SK-N-MC (cell line): ENCODE data around the gene ADGB.
"Not testable (repeated sequence)": the region's sequence is repeated elsewhere in the genome, so short reads cannot be mapped to it uniquely, and the experiment has no call there.

ENCODE experiments used
- EZH2 ChIP-seq: fragments of 200-600 bp; sonication (generic); IDR thresholded peaks from one replicate; pipeline ENCODE4 v1.6.1; 2017; ENCODE audit warnings: antibody characterized with exemption
- FOXP2 ChIP-seq: optimal IDR thresholded peaks from 2 replicates; pipeline ENCODE3; 2011; ENCODE audit warnings: mild to moderate bottlenecking, moderate library complexity; ENCODE audit not compliant: insufficient read depth; ENCODE audit errors: extremely low read length, control extremely low read depth
- POLR2AphosphoS5 ChIP-seq: IDR thresholded peaks from 2 replicates; pipeline ENCODE4 v1.6.1; 2012; ENCODE audit warnings: mild to moderate bottlenecking, low read depth, low read length, borderline replicate concordance

DNA sequence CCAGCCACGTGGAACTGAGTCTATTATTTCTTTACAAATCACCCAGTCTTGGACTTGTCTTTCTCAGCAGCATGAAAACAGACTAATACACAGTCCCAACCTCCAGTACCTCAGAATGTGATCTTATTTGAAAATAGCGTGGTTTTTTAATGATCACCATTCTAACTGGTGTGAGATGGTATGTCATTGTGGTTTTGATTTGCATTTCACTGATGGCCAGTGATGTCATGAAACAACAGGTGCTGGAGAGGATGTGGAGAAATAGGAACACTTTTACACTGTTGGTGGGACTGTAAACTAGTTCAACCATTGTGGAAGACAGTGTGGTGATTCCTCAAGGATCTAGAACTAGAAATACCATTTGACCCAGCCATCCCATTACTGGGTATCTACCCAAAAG is 32.1 kb upstream of the ADGB start:
- TF ChIP-seq POLR2AphosphoS5, EZH2, FOXP2: not testable (repeated sequence)
